Neural cell (in vitro differentiated cells): ENCODE results near the gene ELOVL3. TPM values are rescaled to one million over a fixed set of nuclear protein-coding genes. Genes with fewer than 3 reads are reported as not detected.
A peak's percentile ranks its signal among the peaks of the same experiment; 100 is the strongest.
"Not testable (repeated sequence)": the region's sequence is repeated elsewhere in the genome, so short reads cannot be mapped to it uniquely, and the experiment has no call there.

Source experiments
- H2AFZ ChIP-seq: fragments of 200-600, 300-800 bp; sonication (generic), shearing (Covaris generic); 2 replicates; pipeline ENCODE4 v1.6.0; 2014; ENCODE audit warnings: low read depth, mild to moderate bottlenecking, antibody characterized with exemption, low read length, moderate library complexity
- H3F3A ChIP-seq: fragments of 200-600 bp; shearing (Covaris generic); 2 replicates; pipeline ENCODE4 v1.6.1; 2016; ENCODE audit warnings: mild to moderate bottlenecking, moderate library complexity, mixed read lengths, antibody characterized with exemption, low read length; ENCODE audit not compliant: insufficient read depth, poor library complexity, severe bottlenecking
- H3K27ac ChIP-seq: fragments of 200-600, 300-800 bp; sonication (generic), shearing (Covaris generic); 2 replicates; pipeline ENCODE4 v1.5.1; 2014; ENCODE audit warnings: mild to moderate bottlenecking, low read length, moderate library complexity
- H3K27me3 ChIP-seq: fragments of 300-800, 200-600 bp; sonication (generic), shearing (Covaris generic); 2 replicates; pipeline ENCODE4 v1.6.0; 2014; ENCODE audit warnings: mild to moderate bottlenecking, low read depth, low read length, moderate library complexity; ENCODE audit not compliant: insufficient read depth
- H3K36me3 ChIP-seq: fragments of 300-800, 200-600 bp; sonication (generic), shearing (Covaris generic); 2 replicates; pipeline ENCODE4 v1.5.1; 2014; ENCODE audit warnings: mild to moderate bottlenecking, antibody characterized with exemption, low read length, moderate library complexity; ENCODE audit not compliant: insufficient read depth
- H3K4me2 ChIP-seq: fragments of 300-800, 200-600 bp; sonication (generic), shearing (Covaris generic); 2 replicates; pipeline ENCODE4 v1.6.0; 2014; ENCODE audit warnings: mild to moderate bottlenecking, low read length
- H3K4me3 ChIP-seq: fragments of 300-800, 200-600 bp; sonication (generic), shearing (Covaris generic); 2 replicates; pipeline ENCODE4 v1.5.1; 2014; ENCODE audit warnings: mild to moderate bottlenecking, low read length, moderate library complexity
- H3K79me2 ChIP-seq: fragments of 200-600 bp; shearing (Covaris generic); replicated peaks from 2 replicates; pipeline ENCODE4 v1.6.0; 2014; ENCODE audit warnings: mild to moderate bottlenecking, low read length, moderate library complexity; ENCODE audit not compliant: insufficient read depth
- H3K9ac ChIP-seq: fragments of 300-800, 200-600 bp; sonication (generic), shearing (Covaris generic); 2 replicates; pipeline ENCODE4 v1.6.1; 2016; ENCODE audit warnings: mild to moderate bottlenecking, low read length, mixed read lengths
- H3K9me2 ChIP-seq: fragments of 200-600 bp; shearing (Covaris generic); 2 replicates; pipeline ENCODE4 v1.6.1; 2016; ENCODE audit warnings: mild to moderate bottlenecking, low read length, mixed read lengths; ENCODE audit not compliant: insufficient read depth
- H3K9me3 ChIP-seq: fragments of 200-600, 300-800 bp; sonication (generic), shearing (Covaris generic); 2 replicates; pipeline ENCODE4 v1.6.1; 2016; ENCODE audit warnings: mild to moderate bottlenecking, mixed run types, low read length, moderate library complexity, mixed read lengths
- H4K20me1 ChIP-seq: fragments of 200-600 bp; shearing (Covaris generic); 2 replicates; pipeline ENCODE4 v1.6.1; 2016; ENCODE audit warnings: mild to moderate bottlenecking, mixed run types; ENCODE audit not compliant: insufficient read depth
- EP300 ChIP-seq: fragments of 450-650 bp; conservative IDR thresholded peaks from 2 replicates; pipeline ENCODE4 v1.6.1; 2014; ENCODE audit warnings: antibody characterized with exemption, mild to moderate bottlenecking, moderate library complexity; ENCODE audit not compliant: poor library complexity, severe bottlenecking
- EZH2 ChIP-seq: fragments of 200-600, 300-800 bp; shearing (Covaris generic), sonication (generic); IDR thresholded peaks from 2 replicates; pipeline ENCODE4 v1.6.1; 2014; ENCODE audit warnings: antibody characterized with exemption, low read length, borderline replicate concordance, mild to moderate bottlenecking; ENCODE audit not compliant: insufficient read depth, poor library complexity, severe bottlenecking
- MXI1 ChIP-seq: fragments of 450-650 bp; conservative IDR thresholded peaks from 2 replicates; pipeline ENCODE4 v1.6.1; 2014; ENCODE audit warnings: antibody characterized with exemption, mild to moderate bottlenecking; ENCODE audit not compliant: poor library complexity, severe bottlenecking
- POLR2AphosphoS5 ChIP-seq: IDR thresholded peaks from 2 replicates; pipeline ENCODE4 v1.6.1; 2012
- RAD21 ChIP-seq: fragments of 450-650 bp; conservative IDR thresholded peaks from 2 replicates; pipeline ENCODE4 v1.6.1; 2014; ENCODE audit warnings: antibody characterized with exemption, mild to moderate bottlenecking, moderate library complexity
- SMC3 ChIP-seq: fragments of 450-650 bp; conservative IDR thresholded peaks from 2 replicates; pipeline ENCODE4 v1.6.1; 2014; ENCODE audit warnings: antibody characterized with exemption, mild to moderate bottlenecking, moderate library complexity; ENCODE audit not compliant: poor library complexity
- TAF1 ChIP-seq: IDR thresholded peaks from 2 replicates; pipeline ENCODE4 v1.6.1; 2012; ENCODE audit warnings: low read depth
- polyA plus RNA-seq: library from polyadenylated mRNA; depleted of rRNA; stranded (reverse); fragments of >200 nt; gene quantifications from 2 replicates; pipeline ENCODE4 v1.2.3, GENCODE V29; 2014
- TF ChIP-seq, protein P1 (sequence below): fragments of 450-650 bp; IDR thresholded peaks from 2 replicates; pipeline ENCODE4 v1.5.1; 2014; ENCODE audit warnings: antibody characterized with exemption, mild to moderate bottlenecking, moderate library complexity; ENCODE audit not compliant: poor library complexity, severe bottlenecking
- TF ChIP-seq, protein P2 (sequence below): IDR thresholded peaks from 2 replicates; pipeline ENCODE4 v1.6.1; 2012; ENCODE audit warnings: borderline replicate concordance

ELOVL3 gene
- polyA plus RNA-seq, 1 donor from 2014 or later: not detected

DNA sequence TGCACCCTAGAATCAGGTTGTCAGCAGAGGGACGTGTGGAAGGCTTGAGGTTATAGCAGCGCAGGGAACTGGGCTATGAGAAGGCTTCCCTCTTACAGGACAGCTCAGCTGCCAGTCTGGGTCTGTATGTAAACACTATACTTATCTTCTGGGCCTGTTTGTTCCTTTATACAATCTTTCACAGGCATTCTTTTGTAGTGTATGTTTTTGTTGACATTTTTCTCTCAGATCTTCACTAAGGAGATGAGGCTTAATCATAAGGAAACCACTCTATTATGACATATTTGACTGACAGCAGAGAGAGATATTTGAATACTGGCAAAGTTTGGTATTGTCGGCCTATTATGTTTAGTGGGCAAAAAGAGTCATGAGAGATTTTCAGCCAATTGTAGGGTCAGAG lies 20.2 kb downstream of the ELOVL3 start:
- peak overlapping the region; percentile 81 for H3K4me3 ChIP-seq
- peak overlapping the region; percentile 85 for H3K4me2 ChIP-seq
- no peaks in the 10 kb centered on the region for H3K9me3 ChIP-seq
- no peaks in the 10 kb centered on the region for H3K36me3 ChIP-seq
- H3K9ac ChIP-seq: peak overlapping the region; percentile 90
- peaks cover 52% of the 10 kb centered on the region for H3K79me2 ChIP-seq
- H3F3A ChIP-seq: no peaks in the 10 kb centered on the region
- H4K20me1 ChIP-seq: peaks cover 5% of the 10 kb centered on the region
- H3K9me2 ChIP-seq: no peaks in the 10 kb centered on the region
- H3K27ac ChIP-seq: peak overlapping the region; percentile 94
- peaks cover 16% of the 10 kb centered on the region for H3K27me3 ChIP-seq
- TF ChIP-seq, protein P1, sequence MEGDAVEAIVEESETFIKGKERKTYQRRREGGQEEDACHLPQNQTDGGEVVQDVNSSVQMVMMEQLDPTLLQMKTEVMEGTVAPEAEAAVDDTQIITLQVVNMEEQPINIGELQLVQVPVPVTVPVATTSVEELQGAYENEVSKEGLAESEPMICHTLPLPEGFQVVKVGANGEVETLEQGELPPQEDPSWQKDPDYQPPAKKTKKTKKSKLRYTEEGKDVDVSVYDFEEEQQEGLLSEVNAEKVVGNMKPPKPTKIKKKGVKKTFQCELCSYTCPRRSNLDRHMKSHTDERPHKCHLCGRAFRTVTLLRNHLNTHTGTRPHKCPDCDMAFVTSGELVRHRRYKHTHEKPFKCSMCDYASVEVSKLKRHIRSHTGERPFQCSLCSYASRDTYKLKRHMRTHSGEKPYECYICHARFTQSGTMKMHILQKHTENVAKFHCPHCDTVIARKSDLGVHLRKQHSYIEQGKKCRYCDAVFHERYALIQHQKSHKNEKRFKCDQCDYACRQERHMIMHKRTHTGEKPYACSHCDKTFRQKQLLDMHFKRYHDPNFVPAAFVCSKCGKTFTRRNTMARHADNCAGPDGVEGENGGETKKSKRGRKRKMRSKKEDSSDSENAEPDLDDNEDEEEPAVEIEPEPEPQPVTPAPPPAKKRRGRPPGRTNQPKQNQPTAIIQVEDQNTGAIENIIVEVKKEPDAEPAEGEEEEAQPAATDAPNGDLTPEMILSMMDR: no peak
- no peak for TF ChIP-seq POLR2AphosphoS5
- no peak for TF ChIP-seq RAD21
- no peak for TF ChIP-seq EP300
- no peak overlapping the region for H2AFZ ChIP-seq

DNA sequence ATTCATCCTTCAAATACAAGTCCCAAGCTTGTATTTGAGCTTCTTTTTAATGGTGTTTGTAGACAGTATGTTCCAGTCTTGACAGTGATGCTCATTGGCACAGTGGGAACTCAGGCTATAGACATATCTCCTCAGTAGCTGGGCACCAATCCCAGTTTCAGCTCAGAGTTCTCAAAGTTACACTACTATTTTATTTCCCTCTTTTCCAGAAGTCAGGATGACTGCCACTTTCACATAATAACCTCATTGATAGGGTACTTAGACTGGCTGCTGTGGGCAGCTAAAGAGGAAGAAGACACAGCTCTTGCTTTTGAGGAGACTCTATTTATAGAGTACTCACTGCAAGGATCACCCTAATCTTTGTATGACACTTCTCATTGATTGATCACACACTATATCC lies 21.6 kb downstream of the ELOVL3 start:
- Histone ChIP-seq H3K27ac (no peak overlapping the region), H3K9me3 (no peaks in the 10 kb centered on the region), H3K9ac (no peak overlapping the region), H3K4me2 (peak overlapping the region; percentile 85), H3K27me3 (peaks cover 4% of the 10 kb centered on the region), H3K36me3 (no peaks in the 10 kb centered on the region), H3K4me3 (peak overlapping the region; percentile 81), H4K20me1 (peaks cover 5% of the 10 kb centered on the region), H3K79me2 (peaks cover 62% of the 10 kb centered on the region), H2AFZ (no peak overlapping the region), H3K9me2 (no peaks in the 10 kb centered on the region), H3F3A (no peaks in the 10 kb centered on the region)
- TF ChIP-seq, protein P1: no peak
- TF ChIP-seq EZH2 (no peak), EP300 (no peak), SMC3 (no peak), TAF1 (no peak), MXI1 (no peak), RAD21 (no peak), POLR2AphosphoS5 (no peak)
- TF ChIP-seq, protein P2, sequence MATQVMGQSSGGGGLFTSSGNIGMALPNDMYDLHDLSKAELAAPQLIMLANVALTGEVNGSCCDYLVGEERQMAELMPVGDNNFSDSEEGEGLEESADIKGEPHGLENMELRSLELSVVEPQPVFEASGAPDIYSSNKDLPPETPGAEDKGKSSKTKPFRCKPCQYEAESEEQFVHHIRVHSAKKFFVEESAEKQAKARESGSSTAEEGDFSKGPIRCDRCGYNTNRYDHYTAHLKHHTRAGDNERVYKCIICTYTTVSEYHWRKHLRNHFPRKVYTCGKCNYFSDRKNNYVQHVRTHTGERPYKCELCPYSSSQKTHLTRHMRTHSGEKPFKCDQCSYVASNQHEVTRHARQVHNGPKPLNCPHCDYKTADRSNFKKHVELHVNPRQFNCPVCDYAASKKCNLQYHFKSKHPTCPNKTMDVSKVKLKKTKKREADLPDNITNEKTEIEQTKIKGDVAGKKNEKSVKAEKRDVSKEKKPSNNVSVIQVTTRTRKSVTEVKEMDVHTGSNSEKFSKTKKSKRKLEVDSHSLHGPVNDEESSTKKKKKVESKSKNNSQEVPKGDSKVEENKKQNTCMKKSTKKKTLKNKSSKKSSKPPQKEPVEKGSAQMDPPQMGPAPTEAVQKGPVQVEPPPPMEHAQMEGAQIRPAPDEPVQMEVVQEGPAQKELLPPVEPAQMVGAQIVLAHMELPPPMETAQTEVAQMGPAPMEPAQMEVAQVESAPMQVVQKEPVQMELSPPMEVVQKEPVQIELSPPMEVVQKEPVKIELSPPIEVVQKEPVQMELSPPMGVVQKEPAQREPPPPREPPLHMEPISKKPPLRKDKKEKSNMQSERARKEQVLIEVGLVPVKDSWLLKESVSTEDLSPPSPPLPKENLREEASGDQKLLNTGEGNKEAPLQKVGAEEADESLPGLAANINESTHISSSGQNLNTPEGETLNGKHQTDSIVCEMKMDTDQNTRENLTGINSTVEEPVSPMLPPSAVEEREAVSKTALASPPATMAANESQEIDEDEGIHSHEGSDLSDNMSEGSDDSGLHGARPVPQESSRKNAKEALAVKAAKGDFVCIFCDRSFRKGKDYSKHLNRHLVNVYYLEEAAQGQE: no peak

DNA sequence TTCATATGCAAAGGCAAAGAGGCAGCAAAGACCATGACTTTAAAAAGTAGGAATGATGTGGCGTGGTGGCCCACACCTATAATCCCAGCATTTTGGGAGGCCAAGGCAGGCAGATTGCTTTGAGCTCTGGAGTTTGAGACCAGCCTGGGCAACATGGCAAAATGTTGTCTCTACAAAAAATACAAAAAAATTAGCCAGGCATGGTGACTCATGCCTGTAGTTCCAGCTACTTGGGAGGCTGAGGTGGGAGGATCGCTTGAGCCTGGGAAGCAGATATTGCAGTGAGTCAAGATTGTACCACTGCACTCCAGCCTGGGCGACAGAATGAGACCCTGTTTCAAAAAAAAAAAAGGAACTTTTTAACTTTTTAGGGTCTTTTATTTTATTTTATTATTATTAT lies 26.4 kb downstream of the ELOVL3 start:
- H3K9ac ChIP-seq, H4K20me1 ChIP-seq, H3K9me2 ChIP-seq, H3K27ac ChIP-seq, H3K4me2 ChIP-seq, H3K4me3 ChIP-seq, H3K27me3 ChIP-seq, H3F3A ChIP-seq, H2AFZ ChIP-seq, H3K9me3 ChIP-seq, H3K36me3 ChIP-seq: not testable (repeated sequence)
- peaks cover 78% of the 10 kb centered on the region for H3K79me2 ChIP-seq
